Left lung (tissue), 4 donors: Measurements from ENCODE around the gene KRABD2.

Experiments
- ATAC-seq: fragments of 200-7000 bp; cut with Tn5 transposase; one replicate; pipeline ENCODE4 v1.9.1; 2020; ENCODE audit warnings: moderate library complexity
- DNase-seq, 4 donors: peaks; one replicate each; pipeline ENCODE4 v3.0.0-alpha.2; 2013 to 2020
- H3K27ac ChIP-seq, 2 donors: fragments of 200-600 bp; sonication (generic) in 1 of 2; one replicate each; pipeline versions ENCODE4 v1.5.0 to v1.8.0; 2020 to 2021
- H3K27me3 ChIP-seq, 2 donors: fragments of 200-600 bp; sonication (generic) in 1 of 2; one replicate each; pipeline versions ENCODE4 v1.5.0 to v1.8.0; 2020 to 2021
- H3K36me3 ChIP-seq, 2 donors: fragments of 200-600 bp; sonication (generic) in 1 of 2; one replicate each; pipeline versions ENCODE4 v1.5.0 to v1.8.0; 2020 to 2021
- H3K4me1 ChIP-seq, 2 donors: fragments of 200-600 bp; one replicate each; pipeline ENCODE4 v1.8.0; 2021
- H3K4me3 ChIP-seq, 2 donors: fragments of 200-600 bp; sonication (generic) in 1 of 2; one replicate each; pipeline versions ENCODE4 v1.5.0 to v1.8.0; 2020 to 2021; ENCODE audit warnings: mild to moderate bottlenecking in 1 of 2
- H3K9me3 ChIP-seq, 2 donors: fragments of 200-600 bp; sonication (generic) in 1 of 2; one replicate each; pipeline versions ENCODE4 v1.5.0 to v1.8.0; 2020 to 2021
- CTCF ChIP-seq, 2 donors: fragments of 200-600 bp; sonication (generic) in 1 of 2; IDR thresholded peaks; one replicate each; pipeline versions ENCODE4 v1.5.0 to v1.8.0; 2021; ENCODE audit warnings: antibody characterized with exemption in 2 of 2
- intact Hi-C, 2 donors: fragments of 100-400 bp; cut with DNase I; formaldehyde crosslinking; loops; one replicate each; pipeline versions ENCODE4 v1.11.2 to v1.14.2; 2022
- donor health status: DM: no; HTN: yes; CAD: no.
- donor health status: DM: no; HTN: no; CAD: no.

KRABD2 gene

GRCh38 chr17:8393470-8394231, 17.1 kb upstream of the KRABD2 start:
- Histone ChIP-seq H3K27me3 (peaks cover 0 to 66% of the 10 kb centered on the region in 2 donors), H3K4me1 (peaks cover 0 to 11% of the 10 kb centered on the region in 2 donors), H3K4me3 (no peak overlapping the region), H3K36me3 (no peaks in the 10 kb centered on the region), H3K9me3 (no peaks in the 10 kb centered on the region), H3K27ac (peak overlapping the region in 1 of 2 donors; percentile 5)
- TF ChIP-seq CTCF (IDR thresholded peaks at IDR 0.05): no peak
- ATAC-seq (peak; percentile 33), DNase-seq (peak in 1 of 4 donors; percentile 15)
- intact Hi-C loops: no loop called here

DNA sequence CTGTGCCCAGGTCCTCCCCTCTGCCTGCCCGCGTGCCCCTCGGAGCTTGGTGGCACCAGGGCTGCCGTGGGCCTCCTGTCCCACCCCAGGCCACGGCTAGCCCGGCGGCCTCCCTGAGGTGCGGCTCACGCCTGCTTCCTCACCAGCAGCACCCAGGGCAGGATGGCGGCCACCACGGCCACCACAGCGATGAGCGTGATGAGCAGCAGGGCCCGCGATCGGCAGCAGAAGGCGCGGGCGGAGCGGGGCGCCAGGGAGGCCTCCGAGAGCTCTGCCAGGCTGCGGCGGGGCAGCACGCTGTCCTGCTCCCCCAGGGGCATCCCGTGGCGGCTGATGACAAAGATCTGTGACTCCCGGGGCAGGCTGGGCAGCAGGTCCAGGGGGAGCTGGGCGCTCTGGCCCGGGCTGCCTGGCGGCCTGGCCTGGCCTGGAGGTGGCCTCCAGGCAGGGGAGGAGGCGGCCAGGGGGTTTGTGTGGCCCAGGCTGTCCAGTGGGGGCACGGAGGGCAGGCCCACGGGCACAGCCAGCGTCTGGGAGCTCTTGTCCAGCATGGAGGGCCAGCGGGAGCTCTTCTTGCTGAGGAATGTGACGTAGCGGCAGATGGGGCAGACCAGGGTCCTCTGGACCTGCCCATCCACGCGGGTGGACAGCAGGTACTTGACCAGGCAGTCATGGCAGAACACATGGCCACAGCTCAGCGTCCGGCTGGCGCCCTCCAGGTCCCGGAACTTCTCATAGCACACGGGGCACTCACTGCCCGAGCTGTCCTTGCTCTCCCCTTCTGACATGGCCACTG, 16.4 kb upstream of the KRABD2 start:
- ATAC-seq: no peak

DNA sequence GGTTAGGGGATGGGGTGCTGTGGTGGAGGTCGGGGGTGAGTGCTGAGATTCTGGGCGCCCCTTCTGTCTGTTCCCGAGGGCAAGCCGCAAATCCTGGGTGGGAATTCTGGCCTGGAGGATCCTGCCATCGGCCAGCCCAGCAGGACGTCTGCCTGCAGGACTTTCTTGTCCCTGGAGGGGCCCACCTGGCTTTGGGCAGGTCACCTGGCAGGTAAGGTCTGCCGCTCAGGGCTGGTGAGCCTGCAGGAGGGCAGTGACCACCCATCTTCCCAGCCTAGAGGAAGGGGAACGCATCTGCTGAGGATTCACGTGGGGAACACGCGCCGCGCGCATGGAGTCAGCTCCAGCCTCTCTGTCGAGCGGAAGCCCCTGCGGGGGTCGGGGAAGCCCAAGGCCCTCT, 15.8 kb upstream of the KRABD2 start:
- DNase-seq (no peak), ATAC-seq (no peak)
- Histone ChIP-seq H3K9me3 (no peaks in the 10 kb centered on the region), H3K4me3 (no peak overlapping the region), H3K36me3 (no peaks in the 10 kb centered on the region), H3K27me3 (peaks cover 0 to 52% of the 10 kb centered on the region in 2 donors), H3K27ac (no peak overlapping the region), H3K4me1 (peaks cover 0 to 11% of the 10 kb centered on the region in 2 donors)
- intact Hi-C loops: no loop called here
- no peak for TF ChIP-seq CTCF (IDR thresholded peaks at IDR 0.05)

More for the DNA sequence above, 16.4 kb upstream of the KRABD2 start:
- no peak for DNase-seq
- H3K4me3 ChIP-seq: no peak overlapping the region
- H3K27me3 ChIP-seq: peaks cover 0 to 58% of the 10 kb centered on the region in 2 donors
- H3K36me3 ChIP-seq: no peaks in the 10 kb centered on the region
- H3K27ac ChIP-seq: no peak overlapping the region
- no peak for TF ChIP-seq CTCF (IDR thresholded peaks at IDR 0.05)
- no peaks in the 10 kb centered on the region for H3K9me3 ChIP-seq
- intact Hi-C loops: no loop called here
- H3K4me1 ChIP-seq: peaks cover 0 to 11% of the 10 kb centered on the region in 2 donors

DNA sequence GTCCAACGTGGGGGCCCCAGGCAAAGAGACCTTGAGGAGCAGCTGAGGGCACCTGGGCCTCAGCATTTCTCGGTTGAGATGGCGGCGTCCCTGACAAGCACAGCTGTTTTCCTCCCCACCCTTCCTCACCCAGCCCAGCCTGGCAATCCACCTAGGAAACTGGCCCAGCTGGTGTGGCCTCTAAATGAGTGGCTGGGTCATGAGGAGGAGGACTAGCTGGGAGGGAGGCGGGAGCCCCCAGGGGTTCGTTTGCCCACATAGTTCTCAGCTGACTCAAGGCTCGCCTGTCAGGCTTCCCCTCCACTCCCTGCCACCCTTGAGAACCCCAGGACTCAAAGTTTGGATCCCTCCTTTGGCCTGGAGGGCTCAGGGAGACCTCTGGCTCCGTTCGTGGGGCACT, 15.2 kb upstream of the KRABD2 start:
- Histone ChIP-seq H3K27me3 (peaks cover 0 to 47% of the 10 kb centered on the region in 2 donors), H3K9me3 (no peaks in the 10 kb centered on the region), H3K27ac (no peak overlapping the region), H3K36me3 (no peaks in the 10 kb centered on the region), H3K4me1 (peaks cover 0 to 11% of the 10 kb centered on the region in 2 donors), H3K4me3 (no peak overlapping the region)
- ATAC-seq (no peak), DNase-seq (no peak)
- intact Hi-C loops: no loop called here
- TF ChIP-seq CTCF (IDR thresholded peaks at IDR 0.05): no peak
